ENCODE data around the gene UBL4B. TPM values are rescaled to one million over a fixed set of nuclear protein-coding genes. Genes with fewer than 3 reads are reported as not detected.

UBL4B gene
- total and polyA plus RNA-seq, 2 experiments from 2014 or later: not detected

DNA sequence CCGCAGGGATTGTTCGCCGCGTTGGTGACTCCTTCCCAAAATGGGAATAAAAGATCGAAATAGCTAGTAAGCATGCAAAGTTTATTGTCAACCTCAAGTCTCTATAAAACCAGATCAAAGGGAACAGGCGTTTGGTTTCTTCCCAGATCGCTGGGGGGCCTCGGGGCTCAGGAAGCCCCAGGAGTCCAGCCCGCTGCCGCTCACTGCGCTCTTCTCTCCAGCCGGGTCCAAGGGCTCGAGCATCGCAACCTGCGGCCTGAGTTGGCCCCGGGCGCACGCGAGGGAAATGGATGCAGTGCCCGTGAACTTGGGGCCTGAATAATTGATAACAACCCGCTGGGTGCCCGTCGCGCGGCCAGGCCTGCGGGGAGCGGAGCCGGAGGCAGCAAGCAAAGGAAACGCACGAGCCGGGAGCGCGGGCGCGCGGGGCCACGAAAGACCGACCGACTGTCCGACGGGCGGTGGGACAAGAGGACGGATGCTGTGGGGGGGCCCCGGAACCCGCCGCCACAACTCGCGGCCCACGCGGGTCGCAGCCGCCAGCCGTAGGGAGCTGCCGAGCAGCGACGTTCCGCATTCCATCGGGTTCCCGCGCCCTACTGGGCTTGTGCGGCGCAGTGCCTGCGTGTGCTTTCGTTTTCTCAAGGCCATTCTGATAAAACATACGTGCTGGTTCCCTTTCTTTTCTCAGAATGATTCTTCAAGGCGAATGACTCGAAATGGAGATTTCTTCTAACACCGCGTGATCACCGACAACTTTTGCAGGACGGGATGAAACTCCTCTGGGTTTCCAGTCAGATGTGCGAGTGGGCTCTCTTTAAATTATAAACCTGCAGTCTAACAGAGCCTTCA is 27.8 kb upstream of the UBL4B start (continued):
- TF ChIP-seq EZH2 (IDR thresholded peaks at IDR 0.05; ENCODE audit: low read depth, unreplicated experiment): peak; percentile 93

GRCh38 chr1:110085671-110086070 is 26.6 kb upstream of the UBL4B start:
- H4K20me1 ChIP-seq (replicated peaks; ENCODE audit: insufficient read depth): peaks cover 7% of the 10 kb centered on the region; the same call in 1 of the 2 replicates
- no peaks in the 10 kb centered on the region for H3K9me2 ChIP-seq (ENCODE audit: insufficient read depth)
- Mint-ChIP-seq H3K9me3 (no peaks in the 10 kb centered on the region), H3K4me1 (peaks cover 35% of the 10 kb centered on the region), H3K4me3 (peak overlapping the region; percentile 8; the same call in 1 of the 3 replicates), H3K36me3 (ENCODE audit: low read depth) (no peaks in the 10 kb centered on the region; the same call in 2 of the 3 replicates), H3K27ac (no peak overlapping the region), H3K27me3 (ENCODE audit: insufficient read depth, low read depth, poor library complexity) (peaks cover 68% of the 10 kb centered on the region)
- no peak for TF ChIP-seq ETS1 (IDR thresholded peaks at IDR 0.05)
- TF ChIP-seq, protein P1, sequence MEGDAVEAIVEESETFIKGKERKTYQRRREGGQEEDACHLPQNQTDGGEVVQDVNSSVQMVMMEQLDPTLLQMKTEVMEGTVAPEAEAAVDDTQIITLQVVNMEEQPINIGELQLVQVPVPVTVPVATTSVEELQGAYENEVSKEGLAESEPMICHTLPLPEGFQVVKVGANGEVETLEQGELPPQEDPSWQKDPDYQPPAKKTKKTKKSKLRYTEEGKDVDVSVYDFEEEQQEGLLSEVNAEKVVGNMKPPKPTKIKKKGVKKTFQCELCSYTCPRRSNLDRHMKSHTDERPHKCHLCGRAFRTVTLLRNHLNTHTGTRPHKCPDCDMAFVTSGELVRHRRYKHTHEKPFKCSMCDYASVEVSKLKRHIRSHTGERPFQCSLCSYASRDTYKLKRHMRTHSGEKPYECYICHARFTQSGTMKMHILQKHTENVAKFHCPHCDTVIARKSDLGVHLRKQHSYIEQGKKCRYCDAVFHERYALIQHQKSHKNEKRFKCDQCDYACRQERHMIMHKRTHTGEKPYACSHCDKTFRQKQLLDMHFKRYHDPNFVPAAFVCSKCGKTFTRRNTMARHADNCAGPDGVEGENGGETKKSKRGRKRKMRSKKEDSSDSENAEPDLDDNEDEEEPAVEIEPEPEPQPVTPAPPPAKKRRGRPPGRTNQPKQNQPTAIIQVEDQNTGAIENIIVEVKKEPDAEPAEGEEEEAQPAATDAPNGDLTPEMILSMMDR (conservative IDR thresholded peaks at IDR 0.05; ENCODE audit: low read depth in 2 of 2): no peak
- TF ChIP-seq, protein P2, sequence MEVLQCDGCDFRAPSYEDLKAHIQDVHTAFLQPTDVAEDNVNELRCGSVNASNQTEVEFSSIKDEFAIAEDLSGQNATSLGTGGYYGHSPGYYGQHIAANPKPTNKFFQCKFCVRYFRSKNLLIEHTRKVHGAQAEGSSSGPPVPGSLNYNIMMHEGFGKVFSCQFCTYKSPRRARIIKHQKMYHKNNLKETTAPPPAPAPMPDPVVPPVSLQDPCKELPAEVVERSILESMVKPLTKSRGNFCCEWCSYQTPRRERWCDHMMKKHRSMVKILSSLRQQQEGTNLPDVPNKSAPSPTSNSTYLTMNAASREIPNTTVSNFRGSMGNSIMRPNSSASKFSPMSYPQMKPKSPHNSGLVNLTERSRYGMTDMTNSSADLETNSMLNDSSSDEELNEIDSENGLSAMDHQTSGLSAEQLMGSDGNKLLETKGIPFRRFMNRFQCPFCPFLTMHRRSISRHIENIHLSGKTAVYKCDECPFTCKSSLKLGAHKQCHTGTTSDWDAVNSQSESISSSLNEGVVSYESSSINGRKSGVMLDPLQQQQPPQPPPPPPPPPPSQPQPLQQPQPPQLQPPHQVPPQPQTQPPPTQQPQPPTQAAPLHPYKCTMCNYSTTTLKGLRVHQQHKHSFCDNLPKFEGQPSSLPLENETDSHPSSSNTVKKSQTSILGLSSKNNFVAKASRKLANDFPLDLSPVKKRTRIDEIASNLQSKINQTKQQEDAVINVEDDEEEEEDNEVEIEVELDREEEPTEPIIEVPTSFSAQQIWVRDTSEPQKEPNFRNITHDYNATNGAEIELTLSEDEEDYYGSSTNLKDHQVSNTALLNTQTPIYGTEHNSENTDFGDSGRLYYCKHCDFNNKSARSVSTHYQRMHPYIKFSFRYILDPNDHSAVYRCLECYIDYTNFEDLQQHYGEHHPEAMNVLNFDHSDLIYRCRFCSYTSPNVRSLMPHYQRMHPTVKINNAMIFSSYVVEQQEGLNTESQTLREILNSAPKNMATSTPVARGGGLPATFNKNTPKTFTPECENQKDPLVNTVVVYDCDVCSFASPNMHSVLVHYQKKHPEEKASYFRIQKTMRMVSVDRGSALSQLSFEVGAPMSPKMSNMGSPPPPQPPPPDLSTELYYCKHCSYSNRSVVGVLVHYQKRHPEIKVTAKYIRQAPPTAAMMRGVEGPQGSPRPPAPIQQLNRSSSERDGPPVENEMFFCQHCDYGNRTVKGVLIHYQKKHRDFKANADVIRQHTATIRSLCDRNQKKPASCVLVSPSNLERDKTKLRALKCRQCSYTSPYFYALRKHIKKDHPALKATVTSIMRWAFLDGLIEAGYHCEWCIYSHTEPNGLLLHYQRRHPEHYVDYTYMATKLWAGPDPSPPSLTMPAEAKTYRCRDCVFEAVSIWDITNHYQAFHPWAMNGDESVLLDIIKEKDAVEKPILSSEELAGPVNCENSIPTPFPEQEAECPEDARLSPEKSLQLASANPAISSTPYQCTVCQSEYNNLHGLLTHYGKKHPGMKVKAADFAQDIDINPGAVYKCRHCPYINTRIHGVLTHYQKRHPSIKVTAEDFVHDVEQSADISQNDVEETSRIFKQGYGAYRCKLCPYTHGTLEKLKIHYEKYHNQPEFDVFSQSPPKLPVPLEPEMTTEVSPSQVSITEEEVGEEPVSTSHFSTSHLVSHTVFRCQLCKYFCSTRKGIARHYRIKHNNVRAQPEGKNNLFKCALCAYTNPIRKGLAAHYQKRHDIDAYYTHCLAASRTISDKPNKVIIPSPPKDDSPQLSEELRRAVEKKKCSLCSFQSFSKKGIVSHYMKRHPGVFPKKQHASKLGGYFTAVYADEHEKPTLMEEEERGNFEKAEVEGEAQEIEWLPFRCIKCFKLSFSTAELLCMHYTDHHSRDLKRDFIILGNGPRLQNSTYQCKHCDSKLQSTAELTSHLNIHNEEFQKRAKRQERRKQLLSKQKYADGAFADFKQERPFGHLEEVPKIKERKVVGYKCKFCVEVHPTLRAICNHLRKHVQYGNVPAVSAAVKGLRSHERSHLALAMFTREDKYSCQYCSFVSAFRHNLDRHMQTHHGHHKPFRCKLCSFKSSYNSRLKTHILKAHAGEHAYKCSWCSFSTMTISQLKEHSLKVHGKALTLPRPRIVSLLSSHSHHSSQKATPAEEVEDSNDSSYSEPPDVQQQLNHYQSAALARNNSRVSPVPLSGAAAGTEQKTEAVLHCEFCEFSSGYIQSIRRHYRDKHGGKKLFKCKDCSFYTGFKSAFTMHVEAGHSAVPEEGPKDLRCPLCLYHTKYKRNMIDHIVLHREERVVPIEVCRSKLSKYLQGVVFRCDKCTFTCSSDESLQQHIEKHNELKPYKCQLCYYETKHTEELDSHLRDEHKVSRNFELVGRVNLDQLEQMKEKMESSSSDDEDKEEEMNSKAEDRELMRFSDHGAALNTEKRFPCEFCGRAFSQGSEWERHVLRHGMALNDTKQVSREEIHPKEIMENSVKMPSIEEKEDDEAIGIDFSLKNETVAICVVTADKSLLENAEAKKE (CRISPR knock-in tag; IDR thresholded peaks at IDR 0.05): no peak
- no peak overlapping the region for H3K4me3 ChIP-seq
- H2AFZ ChIP-seq: no peak overlapping the region
- H3K27ac ChIP-seq (ENCODE audit: low read depth): no peak overlapping the region
- ATAC-seq (peak; percentile 14), DNase-seq (ENCODE audit: low spot score) (peak; percentile 61)
- H3K4me2 ChIP-seq: peak overlapping the region; percentile 63
- no peaks in the 10 kb centered on the region for H3F3A ChIP-seq (replicated peaks; ENCODE audit: low read depth)
- H3K36me3 ChIP-seq (ENCODE audit: insufficient read depth): no peaks in the 10 kb centered on the region
- H3K79me2 ChIP-seq (replicated peaks; ENCODE audit: insufficient read depth): no peaks in the 10 kb centered on the region
- H3K4me1 ChIP-seq (ENCODE audit: insufficient read depth): peaks cover 21% of the 10 kb centered on the region
- peaks cover 73% of the 10 kb centered on the region for H3K27me3 ChIP-seq (ENCODE audit: insufficient read depth)
